GM18951 (cell line): ENCODE data around the gene STK10.
"Not testable (repeated sequence)": the region's sequence is repeated elsewhere in the genome, so short reads cannot be mapped to it uniquely, and the experiment has no call there.

ENCODE experiments used
- POLR2A ChIP-seq: IDR thresholded peaks from 4 replicates; pipeline ENCODE4 v1.6.1; 2011; ENCODE audit warnings: mild to moderate bottlenecking; ENCODE audit not compliant: insufficient read length, insufficient read depth; ENCODE audit errors: extremely low read depth
- in situ Hi-C: fragments of 300-500 bp; cut with MboI; formaldehyde crosslinking; loops from one replicate; pipeline ENCODE4 v1.12.0; 2022; ENCODE audit warnings: low sequenced_read_pairs, mixed read lengths, inconsistent platforms; ENCODE audit not compliant: unreplicated experiment

STK10 gene

DNA sequence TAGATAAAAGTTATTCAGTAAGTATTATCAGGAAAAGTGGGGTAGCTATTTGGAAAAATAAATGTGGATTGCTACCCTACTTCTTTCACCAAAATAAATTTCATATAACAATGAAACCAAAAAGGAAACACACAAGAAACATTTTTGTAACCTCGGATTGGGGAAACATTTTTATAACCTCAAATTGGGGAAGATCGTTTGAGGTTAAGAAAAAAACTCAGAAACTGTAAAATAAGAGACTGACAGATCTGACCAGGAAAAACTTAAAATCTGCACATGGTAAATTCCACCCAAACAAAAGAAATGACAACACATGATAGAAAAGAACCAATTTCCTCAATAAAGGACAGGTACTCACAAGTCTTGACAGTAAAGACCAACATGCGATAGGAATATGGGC is 19.5 kb upstream of the STK10 start:
- in situ Hi-C loops, result no loop called here
- TF ChIP-seq POLR2A, result no peak

- in situ Hi-C loops, result not testable (repeated sequence)
Measured at GRCh38 chr5:172205984-172206383, 18.0 kb upstream of the STK10 start.

DNA sequence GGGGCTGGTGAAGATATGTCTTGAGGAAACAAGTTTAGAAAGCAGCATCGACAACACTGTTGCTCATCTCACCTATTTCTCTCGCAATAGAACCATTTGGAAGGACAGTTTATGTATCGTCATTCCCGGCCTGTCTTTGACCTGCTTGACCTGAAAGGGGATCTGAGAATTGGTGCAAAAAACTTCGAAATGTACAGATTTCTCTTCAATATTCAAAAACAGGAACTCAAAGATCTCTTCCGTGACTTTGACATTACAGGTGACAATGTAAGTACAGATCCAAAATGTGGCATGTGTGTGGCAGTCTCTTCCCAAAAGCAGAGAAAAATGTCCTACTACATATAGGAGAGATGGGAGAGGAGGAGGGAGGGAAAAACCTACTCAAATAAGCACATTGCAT is 12.5 kb upstream of the STK10 start:
- TF ChIP-seq POLR2A, result no peak
- in situ Hi-C loops, result no loop called here

DNA sequence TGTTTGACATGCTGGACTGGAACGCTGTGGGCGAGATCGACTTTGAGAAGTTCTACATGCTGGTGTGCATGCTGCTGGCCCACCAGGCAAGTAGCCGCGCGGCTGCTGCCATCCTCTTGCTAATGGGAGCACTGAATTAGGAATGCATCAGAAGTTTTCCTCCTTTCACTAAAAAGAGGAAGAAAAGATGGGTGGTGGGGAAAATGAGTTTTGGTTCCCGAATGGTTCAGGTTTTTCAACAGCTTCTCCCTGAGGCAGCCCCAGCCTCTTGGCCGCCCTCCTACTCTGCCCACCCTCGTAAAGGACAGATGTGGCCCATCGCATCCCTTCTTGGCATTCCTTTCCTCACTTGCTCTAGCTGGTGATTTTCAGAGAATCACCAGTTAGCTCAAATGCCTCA is 11.4 kb upstream of the STK10 start:
- in situ Hi-C loops, result loop anchor here (10.0 kb wide), 1 partner anchor 85 kb away; the partner anchor contains the start of gene UBTD2

GRCh38 chr5:172197775-172198174 is 9.8 kb upstream of the STK10 start:
- in situ Hi-C loops, result loop anchor here (10.0 kb wide), 1 partner anchor 87 kb away; the partner anchor contains the start of gene UBTD2

More for the DNA sequence above, 11.4 kb upstream of the STK10 start:
- TF ChIP-seq POLR2A, result no peak

GRCh38 chr5:172194985-172195774 is 7.2 kb upstream of the STK10 start:
- in situ Hi-C loops, result loop anchor here (10.0 kb wide), 1 partner anchor 90 kb away; the partner anchor contains the start of gene UBTD2
- no peak for TF ChIP-seq POLR2A

DNA sequence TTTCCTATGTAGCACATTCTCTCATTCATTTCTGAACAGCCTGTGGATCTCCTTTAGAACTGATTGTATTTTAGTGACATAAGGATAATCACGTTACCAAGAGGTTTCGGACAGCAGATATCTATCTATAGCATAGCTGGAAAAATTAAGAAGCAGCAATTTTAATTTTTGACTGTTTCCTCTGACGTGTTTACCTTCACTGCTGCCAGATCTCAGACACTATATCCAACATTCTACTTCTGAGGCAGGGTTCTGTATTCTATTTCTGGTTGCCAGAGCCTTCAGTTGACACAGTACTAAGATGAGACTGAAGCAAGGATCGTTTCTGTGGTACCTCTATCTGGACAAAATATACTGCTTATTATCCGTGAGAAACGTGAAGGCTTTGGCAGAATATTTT is 5.8 kb upstream of the STK10 start, which contains the start of gene EFCAB9:
Gene EFCAB9 (plus strand): TSS at position 301 of the 400 bp plus-strand sequence. CDS start 1 bp downstream, at position 302.
- no peak for TF ChIP-seq POLR2A
- in situ Hi-C loops, result loop anchor here (10.0 kb wide), 1 partner anchor 91 kb away; the partner anchor contains the start of gene UBTD2

DNA sequence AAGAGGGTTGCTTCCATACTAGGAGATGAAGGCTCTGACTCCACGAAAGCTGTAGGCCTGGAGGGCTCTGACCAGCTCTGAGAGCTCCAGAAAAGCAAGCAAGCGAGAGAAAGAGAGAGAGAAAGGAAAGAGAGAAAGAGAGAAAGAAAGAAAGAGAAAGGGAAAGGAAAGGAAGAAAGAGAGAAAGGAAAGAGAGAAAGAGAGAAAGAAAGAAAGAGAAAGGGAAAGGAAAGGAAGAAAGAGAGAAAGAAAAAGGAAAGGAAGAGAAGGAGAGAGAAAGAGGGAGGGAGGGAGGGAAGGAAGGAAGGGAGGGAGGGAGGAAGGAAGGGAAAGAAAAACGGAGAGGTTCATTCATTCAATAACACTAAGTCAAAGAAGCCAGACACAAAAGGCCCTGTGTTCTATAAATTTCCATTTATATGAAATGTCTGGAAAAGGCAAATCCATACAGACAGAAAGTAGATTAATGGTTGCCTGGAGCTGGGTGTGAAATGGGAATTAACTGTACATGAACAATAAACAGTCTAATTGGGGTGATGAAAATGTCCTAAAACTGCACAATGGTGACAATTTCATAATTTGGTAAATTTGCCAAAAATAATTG is 1.8 kb upstream of the STK10 start:
- no peak for TF ChIP-seq POLR2A
- in situ Hi-C loops, result loop anchor here (10.0 kb wide), 1 partner anchor 95 kb away; the partner anchor contains the start of gene UBTD2

GRCh38 chr5:172188893-172189692 is 1.1 kb upstream of the STK10 start:
- in situ Hi-C loops, result no loop called here
- TF ChIP-seq POLR2A, result no peak

- TF ChIP-seq POLR2A, result no peak
- in situ Hi-C loops, result no loop called here
Measured at GRCh38 chr5:172187118-172188032, 649 bp downstream of the STK10 start.

- in situ Hi-C loops, result no loop called here
Measured at GRCh38 chr5:172186114-172186695, 1.8 kb downstream of the STK10 start.

GRCh38 chr5:172185096-172185461 is 2.9 kb downstream of the STK10 start:
- TF ChIP-seq POLR2A, result no peak
- in situ Hi-C loops, result no loop called here

More at GRCh38 chr5:172186114-172186695, 1.8 kb downstream of the STK10 start:
- no peak for TF ChIP-seq POLR2A

GRCh38 chr5:172183881-172184280 is 4.1 kb downstream of the STK10 start:
- in situ Hi-C loops, result no loop called here
- TF ChIP-seq POLR2A, result no peak
